ENCODE measurements around the gene RAB11FIP5.

Gene RAB11FIP5

GRCh38 chr2:73092146-73092783, 20.5 kb downstream of the RAB11FIP5 start:
- no peak for DNase-seq (ENCODE audit: extremely low spot score)
- CTCF ChIA-PET, result interaction anchor here (1.3 kb wide), 1 partner anchor 10 kb away, joined by 6 read pairs; no protein-coding TSS in a partner anchor
- POLR2A ChIA-PET, result no interaction called here
- TF ChIP-seq CTCF (IDR thresholded peaks at IDR 0.05; ENCODE audit: control extremely low read depth, extremely low read depth, low read depth, missing control alignments), result no peak

- DNase-seq (ENCODE audit: extremely low spot score), result no peak
- POLR2A ChIA-PET, result no interaction called here
- CTCF ChIA-PET, result no interaction called here
- TF ChIP-seq CTCF (IDR thresholded peaks at IDR 0.05; ENCODE audit: control extremely low read depth, extremely low read depth, low read depth, missing control alignments), result no peak
Measured at GRCh38 chr2:73091696-73092095, 21.1 kb downstream of the RAB11FIP5 start.

- TF ChIP-seq CTCF (IDR thresholded peaks at IDR 0.05; ENCODE audit: control extremely low read depth, extremely low read depth, low read depth, missing control alignments), result no peak
- CTCF ChIA-PET, result interaction anchor here (0.6 kb wide), 1 partner anchor 86 kb away, joined by 4 read pairs; no protein-coding TSS in a partner anchor
- DNase-seq (ENCODE audit: extremely low spot score), result no peak
- POLR2A ChIA-PET, result no interaction called here
Measured at GRCh38 chr2:73091164-73091563, 21.6 kb downstream of the RAB11FIP5 start.

- DNase-seq (ENCODE audit: extremely low spot score), result no peak
- ChIA-PET POLR2A (no interaction called here), CTCF (interaction anchor here (0.9 to 7.0 kb wide), 5 partner anchors 10 to 122 kb away, joined by 3 to 89 read pairs (median 50); partner anchors contain the start of gene SMYD5)
- no peak for TF ChIP-seq CTCF (IDR thresholded peaks at IDR 0.05; ENCODE audit: control extremely low read depth, extremely low read depth, low read depth, missing control alignments)
Measured at GRCh38 chr2:73089270-73090030, 23.3 kb downstream of the RAB11FIP5 start.

GRCh38 chr2:73088703-73089102, 24.0 kb downstream of the RAB11FIP5 start:
- DNase-seq (ENCODE audit: extremely low spot score), result no peak
- CTCF ChIA-PET, result interaction anchor here (0.9 to 7.0 kb wide), 5 partner anchors 9 to 123 kb away, joined by 3 to 89 read pairs (median 50); partner anchors contain the start of gene SMYD5
- TF ChIP-seq CTCF (IDR thresholded peaks at IDR 0.05; ENCODE audit: control extremely low read depth, extremely low read depth, low read depth, missing control alignments), result no peak
- POLR2A ChIA-PET, result no interaction called here

- no peak for DNase-seq (ENCODE audit: extremely low spot score)
- TF ChIP-seq CTCF (IDR thresholded peaks at IDR 0.05; ENCODE audit: control extremely low read depth, extremely low read depth, low read depth, missing control alignments), result no peak
- CTCF ChIA-PET, result interaction anchor here (0.9 to 7.0 kb wide), 6 partner anchors 8 to 123 kb away, joined by 3 to 89 read pairs (median 36); partner anchors contain the start of gene SMYD5
- POLR2A ChIA-PET, result no interaction called here
Measured at GRCh38 chr2:73088211-73088610, 24.5 kb downstream of the RAB11FIP5 start.
